ENCODE results near the gene GPS2.

Gene GPS2, protein sequence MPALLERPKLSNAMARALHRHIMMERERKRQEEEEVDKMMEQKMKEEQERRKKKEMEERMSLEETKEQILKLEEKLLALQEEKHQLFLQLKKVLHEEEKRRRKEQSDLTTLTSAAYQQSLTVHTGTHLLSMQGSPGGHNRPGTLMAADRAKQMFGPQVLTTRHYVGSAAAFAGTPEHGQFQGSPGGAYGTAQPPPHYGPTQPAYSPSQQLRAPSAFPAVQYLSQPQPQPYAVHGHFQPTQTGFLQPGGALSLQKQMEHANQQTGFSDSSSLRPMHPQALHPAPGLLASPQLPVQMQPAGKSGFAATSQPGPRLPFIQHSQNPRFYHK

DNA sequence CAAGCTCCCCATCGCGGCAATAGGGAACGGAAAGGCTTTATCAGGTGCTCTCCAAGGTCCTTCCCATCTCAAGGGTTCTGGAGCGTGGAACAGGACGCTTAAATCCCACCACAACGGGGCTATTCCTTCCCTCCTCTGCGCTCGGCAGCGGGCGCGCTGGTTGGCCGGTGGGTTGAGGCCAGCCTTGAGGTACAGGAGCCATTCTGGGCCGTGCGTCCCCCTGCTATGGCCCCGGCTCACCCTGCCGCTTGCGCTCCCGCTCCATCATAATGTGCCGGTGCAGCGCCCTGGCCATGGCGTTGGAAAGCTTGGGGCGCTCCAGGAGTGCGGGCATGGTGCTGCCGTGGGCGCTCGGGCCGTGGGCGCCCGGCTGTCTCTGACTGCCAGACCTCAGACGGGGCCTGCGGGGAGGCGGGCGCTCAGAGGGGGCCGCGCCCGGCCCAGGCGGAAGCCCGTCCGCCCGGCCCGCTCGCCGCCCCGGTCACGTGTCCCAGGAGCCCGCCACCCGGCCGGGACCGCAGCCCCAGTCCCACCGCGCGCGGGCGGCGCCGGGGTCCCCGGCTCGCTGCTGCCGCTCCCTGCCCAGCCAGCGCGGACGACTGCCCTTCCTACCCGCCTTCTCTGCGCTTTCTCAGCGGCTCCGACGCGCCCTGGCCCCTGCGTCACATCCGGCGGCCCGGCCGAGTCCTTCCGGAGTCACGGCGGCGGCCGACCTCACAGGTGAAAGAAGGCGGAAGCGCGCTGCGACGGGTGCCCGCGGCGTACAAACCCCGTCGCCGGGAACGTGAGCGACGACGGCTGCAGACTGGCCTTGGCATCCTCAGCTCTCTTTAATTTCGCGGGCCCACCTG lies at the start of gene GPS2:
GPS2 (minus strand) TSS at position 642 of the 851 bp plus-strand sequence; CDS start at position 334, 308 bp downstream.
- ATAC-seq (peak; percentile 82), DNase-seq (peak; percentile 96)

DNA sequence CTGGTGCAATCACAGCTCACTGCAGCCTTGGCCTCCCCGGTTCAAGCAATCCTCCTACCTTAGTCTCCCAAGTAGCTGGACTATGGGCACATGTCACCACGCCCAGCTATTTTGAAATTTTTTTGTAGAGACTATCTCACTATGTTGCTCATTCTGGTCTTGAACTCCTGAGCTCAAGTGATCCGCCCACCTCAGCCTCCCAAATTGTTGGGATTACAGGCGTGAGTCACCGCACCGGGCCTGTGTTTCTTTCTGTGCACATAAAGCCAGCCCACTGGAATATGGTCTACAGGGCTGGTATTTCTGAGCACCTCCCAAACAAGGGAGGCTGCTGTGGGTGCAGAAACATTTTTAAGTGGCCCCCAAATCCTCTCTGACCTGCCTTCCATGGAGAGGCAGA lies 48.2 kb upstream of the GPS2 start:
- DNase-seq (no peak), ATAC-seq (no peak)

DNA sequence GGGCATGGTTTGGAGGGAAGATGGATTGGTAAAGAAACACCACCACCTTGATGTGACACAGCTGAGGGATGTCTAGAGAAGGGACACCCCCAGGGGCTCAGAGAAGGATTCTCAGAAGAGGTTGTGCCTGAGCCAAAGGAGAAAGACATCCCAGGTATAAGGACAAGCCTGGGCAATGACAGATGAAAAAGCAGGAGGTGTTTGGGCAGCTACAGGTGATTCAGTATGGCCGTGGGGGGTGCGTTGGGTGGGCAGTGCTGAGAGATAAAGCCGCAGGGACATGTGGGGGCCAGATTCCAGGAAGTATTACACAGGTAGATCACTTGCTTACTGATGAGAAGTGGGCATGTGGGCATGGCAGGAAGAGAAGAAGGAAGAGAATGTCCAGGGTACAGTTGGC lies 46.7 kb upstream of the GPS2 start:
- ATAC-seq (no peak), DNase-seq (no peak)

DNA sequence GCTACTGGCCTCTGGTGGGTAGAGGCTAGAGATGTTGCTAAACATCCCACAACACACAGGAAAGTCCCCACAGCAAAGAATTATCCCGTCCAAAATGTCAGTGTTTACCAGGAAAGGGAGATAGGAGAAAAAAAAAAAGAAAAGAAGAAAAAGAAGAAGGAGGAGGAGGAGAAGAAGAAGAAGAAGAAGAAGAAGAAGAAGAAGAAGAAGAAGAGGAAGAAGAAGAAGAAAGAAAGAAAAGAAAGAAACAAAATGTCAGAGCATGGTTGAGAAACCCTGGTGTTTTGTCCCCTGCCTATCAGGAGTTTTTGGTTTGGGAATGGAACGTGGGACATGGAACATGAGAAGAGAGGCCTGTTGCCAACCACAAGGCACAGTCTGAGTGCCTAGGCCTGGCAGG lies 42.2 kb upstream of the GPS2 start:
- DNase-seq (no peak), ATAC-seq (no peak)

DNA sequence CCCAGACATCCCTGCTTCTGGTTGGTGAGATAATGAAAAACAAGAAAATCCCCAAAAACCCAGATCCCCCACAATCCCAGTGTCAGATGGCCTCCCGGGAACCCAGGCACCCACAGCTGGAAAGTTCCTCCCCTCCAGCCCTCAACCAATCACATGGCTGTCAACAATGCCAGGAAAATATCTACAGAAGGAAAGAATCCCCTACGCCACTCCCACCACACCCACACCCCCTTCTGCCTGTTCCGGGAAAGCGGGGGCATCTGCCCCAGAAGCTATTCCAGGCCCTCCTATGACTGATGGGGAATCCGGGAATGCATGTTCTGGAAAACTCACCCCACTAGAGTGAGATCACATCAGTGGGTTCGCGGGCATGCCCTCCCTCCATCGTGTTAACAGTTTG lies 41.6 kb upstream of the GPS2 start:
- no peak for ATAC-seq
- no peak for DNase-seq

DNA sequence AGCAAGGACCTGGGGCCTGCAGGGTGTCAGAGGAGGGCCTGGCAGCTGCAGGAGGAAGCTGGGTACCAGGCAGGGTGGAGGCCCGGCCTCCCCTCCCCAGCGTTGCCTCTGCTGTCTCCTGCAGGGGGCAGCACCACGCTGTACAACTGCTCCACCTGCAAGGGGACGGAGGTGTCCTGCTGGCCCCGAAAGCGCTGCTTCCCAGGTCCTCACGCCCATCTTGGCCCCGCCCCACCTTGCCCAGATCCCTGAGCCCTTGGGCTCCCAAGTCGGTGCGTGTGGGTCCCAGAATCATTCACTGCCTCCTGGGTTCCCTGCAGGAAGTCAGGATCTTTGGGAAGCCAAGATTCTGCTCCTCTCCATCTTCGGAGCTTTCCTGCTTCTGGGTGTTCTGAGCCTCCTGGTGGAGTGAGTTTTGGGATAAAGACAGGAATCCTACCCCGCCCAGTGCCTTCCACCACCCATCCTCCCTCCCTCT lies 41.0 kb upstream of the GPS2 start:
- DNase-seq = peak; percentile 92
- peak; percentile 75 for ATAC-seq

DNA sequence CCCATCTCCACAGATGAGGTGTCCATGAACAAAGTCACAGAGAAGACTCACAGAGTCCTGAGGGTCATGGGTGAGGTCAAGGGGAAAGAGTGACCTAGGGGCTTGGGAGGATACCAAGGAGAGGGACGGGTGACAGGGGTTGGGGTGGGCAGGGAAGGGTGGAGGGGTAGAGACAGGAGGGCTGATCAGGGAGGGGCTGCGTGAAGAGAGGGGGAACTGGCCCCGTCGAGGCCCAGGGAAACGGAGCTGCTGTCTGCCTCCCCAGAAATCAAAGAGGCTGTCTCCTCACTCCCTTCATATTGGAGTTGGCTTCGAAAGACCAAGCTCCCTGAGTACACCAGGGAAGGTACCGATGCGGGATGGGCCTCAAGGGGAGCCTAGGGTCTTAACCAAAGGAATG lies 40.4 kb upstream of the GPS2 start:
- ATAC-seq (no peak), DNase-seq (no peak)

DNA sequence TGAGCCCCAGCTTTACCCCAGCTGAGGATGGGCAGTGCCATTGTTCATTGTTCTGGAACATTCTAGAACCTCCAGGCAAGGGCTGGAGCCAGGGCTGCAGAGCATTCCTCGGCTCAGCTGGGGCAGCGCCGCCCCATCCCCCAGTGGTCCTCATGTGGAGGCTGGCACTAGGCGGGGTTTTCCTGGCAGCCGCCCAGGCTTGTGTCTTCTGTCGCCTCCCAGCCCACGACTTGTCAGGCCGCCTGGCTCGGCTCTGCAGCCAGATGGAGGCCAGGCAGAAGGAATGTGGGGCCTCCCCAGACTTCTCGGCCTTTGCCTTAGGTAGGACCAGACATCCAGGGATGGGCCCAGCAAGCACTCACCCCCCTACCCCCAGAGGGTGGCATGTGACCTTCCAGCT lies 39.9 kb upstream of the GPS2 start, which contains the start of gene TMEM95:
TMEM95 (plus strand) TSS at position 104 of the 400 bp plus-strand sequence; CDS start at position 153, 49 bp downstream.
- DNase-seq = no peak
- no peak for ATAC-seq

DNA sequence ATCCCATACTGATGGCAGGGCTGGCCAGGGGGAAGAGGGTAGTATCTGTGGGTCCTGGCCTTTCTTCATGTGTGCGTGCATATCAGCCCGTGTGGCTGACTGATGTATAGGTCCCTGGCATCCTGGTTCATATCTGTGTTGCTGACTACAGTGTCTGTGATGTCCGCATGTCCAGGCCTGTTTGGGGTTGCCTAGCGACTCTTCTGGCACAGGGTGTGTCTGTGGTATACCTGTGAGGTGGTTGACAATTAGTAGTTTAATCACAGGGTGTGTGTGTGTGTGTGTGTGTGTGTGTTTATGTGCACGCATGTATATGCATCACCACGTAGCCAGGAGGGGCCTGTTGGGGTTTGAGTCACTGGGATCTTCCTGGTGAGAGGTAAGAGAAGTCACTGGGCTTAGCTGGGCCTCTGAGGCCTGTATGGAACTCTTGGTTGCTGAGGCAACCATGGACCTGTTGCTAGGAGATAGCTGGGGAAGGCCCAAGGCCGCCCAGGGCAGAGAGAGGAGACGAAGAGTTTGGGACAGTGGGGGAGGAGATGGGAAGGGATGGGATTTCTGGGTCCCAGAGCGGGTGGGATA lies 39.2 kb upstream of the GPS2 start:
- ATAC-seq = peak; percentile 7
- DNase-seq = peak; percentile 37

DNA sequence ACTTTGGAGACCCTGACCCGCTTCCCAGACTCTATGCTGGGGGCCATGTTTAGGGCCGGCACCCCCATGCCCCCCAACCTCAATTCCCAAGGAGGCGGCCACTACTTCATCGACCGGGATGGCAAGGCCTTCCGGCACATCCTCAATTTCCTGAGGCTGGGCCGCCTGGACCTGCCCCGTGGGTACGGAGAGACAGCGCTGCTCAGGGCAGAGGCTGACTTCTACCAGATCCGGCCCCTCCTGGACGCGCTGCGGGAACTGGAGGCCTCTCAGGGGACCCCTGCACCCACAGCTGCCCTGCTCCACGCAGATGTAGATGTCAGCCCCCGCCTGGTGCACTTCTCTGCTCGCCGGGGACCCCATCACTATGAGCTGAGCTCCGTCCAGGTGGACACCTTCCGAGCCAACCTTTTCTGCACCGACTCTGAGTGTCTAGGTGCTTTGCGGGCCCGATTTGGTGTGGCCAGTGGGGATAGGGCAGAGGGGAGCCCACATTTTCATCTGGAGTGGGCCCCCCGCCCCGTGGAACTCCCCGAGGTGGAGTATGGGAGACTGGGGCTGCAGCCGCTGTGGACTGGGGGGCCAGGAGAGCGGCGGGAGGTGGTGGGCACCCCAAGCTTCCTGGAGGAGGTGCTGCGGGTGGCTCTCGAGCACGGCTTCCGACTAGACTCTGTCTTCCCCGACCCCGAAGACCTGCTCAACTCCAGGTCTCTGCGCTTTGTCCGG lies 37.9 kb upstream of the GPS2 start:
- DNase-seq (no peak), ATAC-seq (no peak)

DNA sequence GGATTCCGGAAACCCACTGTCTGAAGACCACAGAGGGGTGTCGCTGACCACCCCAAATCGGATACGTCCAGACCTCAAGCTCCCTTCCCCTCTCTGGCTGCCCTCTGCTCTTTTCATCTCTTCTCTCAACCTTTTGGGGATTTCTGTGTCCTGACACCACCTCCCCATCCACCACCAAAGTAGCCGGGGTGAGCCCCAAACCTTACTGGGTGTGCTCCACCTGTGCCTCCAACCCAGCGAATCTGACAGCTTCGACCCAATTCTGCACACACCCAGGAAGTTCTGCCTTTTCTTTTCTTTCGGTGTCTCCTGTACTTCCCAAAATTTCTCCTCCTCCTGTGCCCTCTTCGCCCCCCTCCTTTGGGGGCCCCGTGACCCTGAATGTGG lies 37.3 kb upstream of the GPS2 start:
- ATAC-seq (no peak), DNase-seq (no peak)

DNA sequence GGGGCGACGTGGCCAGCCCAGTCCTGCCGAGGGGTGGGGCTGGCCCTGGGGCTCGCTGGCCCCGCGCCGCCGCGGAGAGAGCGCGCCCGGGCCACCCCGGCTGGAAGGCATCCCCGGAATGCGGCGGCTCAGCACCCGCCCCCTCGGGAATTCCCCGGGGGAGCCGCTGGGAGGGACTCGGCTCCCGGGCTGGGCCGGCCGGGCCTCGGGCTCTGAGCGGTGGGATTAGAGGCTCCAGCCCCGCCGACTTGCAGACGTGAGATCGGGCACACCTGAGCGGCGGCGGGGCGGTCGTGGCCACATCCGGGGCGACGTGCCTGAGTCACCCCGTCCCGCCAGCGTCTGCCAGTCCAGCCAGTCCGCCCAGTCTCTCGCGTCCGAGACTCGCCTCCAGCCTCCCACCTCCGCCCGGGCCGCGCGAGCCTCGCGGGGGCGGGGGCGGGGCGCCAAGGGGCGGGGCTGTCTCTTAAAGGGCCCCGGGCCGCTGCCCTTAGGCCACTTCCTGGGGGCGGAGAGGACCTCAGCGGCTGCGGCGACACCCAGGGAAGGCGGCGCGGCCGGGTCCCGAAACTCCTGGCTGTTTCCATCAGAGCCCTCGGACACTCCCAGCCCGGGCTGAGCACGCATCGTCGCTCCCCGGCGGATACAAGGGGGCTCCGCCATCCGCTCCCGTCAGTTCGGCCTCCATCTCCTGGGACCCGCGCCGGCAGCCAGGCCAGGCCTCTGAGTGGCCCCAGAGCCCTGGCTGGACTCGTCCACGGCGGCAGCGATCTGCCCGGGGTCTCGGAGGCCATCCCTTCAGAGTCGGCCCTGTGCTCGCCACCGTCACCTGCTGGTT lies 36.7 kb upstream of the GPS2 start, which contains the start of gene KCTD11:
KCTD11 (plus strand) TSS at position 498 of the 838 bp plus-strand sequence.
- DNase-seq (peak; percentile 87), ATAC-seq (peak; percentile 59)

DNA sequence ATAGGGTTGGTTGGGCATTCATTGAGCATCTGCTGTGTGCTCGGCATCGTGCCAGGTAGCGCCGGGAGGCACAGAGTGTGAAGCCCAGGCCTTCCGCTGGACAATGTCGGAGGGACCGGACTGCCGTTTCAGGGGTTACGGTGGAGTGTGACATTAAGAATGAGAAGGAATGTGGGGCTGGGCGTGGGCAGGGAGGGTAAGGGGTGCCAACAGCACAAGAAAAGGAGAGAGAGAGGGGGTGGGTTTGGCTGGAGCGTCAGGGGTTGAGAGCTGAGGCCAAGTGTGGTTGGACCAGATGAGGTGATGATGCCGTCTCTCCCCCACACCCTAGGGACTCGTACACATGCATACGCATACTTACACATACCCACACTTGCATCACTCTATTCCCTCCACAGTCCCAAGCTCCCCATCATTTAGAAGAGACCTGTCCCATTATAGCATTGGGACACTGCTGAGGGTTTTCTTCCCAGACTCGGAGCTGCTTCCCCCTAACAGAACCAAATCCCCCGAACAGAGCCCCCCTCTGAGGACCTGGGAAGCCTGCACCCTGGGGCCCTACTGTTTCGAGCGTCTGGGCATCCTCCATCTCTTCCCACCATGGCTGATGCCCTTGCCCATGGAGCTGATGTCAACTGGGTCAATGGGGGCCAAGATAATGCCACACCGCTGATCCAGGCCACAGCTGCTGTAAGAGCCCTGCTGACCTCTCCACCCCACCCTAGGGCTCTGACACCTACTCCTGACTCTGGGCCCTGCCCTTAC lies 33.5 kb upstream of the GPS2 start:
- ATAC-seq (no peak), DNase-seq (no peak)

DNA sequence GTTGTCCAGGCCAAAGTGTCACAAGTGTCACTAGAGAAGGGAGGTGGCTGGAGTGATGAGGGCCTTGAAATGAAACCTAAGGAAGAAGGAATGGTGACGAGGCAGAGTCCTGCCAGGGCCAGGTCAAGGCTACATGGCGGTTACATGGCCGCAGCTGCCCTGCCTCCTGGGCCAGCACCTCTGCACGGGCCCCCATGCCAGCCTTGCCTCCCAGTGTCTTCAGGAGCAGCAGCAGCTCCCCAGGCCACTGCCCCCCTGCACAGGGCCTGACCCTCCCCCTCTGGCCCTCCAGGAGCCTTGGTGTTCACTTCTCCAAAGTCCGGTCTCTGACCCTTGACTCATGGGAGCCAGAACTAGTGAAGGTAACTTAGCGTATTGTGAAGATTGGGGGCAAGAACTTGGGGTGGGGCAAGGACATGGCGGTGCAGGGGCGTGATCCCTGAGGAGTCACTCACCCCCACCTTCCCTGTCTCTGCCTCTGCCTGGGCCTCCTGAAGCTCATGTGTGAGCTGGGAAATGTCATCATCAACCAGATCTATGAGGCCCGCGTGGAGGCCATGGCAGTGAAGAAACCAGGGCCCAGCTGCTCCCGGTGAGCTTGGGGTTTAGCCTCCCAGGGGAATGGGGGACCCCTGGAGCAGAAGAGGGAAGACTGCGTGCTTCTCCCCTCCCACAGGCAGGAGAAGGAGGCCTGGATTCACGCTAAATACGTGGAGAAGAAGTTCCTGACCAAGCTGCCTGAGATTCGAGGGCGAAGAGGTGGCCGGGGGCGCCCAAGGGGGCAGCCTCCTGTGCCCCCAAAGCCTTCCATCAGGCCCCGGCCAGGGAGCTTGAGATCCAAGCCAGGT lies 32.7 kb upstream of the GPS2 start:
- no peak for DNase-seq
- ATAC-seq = no peak

DNA sequence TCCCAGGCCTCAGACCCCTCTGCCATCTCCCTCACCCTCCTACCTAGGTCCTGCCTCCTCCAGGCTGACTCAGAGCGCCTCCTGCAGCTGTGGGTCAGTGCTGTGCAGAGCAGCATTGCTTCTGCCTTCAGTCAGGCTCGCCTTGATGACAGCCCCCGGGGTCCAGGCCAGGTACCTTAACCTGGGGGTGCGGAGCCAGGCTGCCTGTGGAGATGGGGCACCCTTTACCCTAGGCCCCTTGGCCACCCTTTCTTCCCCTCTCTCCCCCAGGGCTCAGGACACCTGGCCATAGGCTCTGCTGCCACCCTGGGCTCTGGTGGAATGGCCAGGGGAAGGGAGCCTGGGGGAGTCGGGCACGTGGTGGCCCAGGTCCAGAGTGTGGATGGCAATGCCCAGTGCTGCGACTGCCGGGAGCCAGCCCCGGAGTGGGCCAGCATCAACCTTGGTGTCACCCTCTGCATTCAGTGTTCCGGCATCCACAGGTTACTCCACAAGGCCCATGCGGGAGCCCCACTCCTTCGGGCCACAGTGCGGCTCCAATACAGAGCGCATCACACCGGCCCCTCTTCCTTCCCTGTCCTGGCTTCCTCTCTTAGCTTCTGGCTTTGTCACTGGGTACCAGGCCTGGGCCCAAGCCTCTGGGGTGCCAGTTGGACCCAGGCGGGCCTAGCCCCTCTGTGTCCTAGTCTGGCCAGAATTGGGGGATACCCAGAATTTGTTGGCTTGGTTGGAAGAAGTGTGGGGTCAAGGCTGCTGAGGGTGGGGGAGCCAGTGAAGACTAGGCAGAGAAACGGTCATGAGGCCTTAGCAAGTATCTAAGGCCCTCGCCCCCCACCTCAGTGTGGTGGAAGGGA lies 31.8 kb upstream of the GPS2 start:
- DNase-seq (no peak), ATAC-seq (no peak)

DNA sequence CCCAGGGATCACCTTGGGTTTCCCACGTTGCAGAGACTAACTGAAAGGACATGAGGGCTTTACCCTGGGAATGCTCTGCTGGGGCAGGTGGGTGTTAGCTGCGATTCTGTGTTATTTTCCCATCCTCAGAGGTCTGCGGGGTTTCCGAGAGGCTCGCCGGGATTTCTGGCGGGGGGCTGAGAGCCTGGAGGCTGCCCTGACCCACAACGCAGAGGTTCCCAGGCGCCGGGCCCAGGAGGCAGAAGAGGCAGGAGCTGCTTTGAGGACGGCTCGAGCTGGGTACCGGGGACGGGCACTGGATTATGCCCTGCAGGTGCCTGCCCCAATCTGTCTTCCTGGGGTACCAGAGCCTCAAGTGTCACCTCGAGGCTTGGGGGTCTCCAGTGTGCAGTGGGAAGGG lies 28.1 kb upstream of the GPS2 start:
- DNase-seq (no peak), ATAC-seq (no peak)

DNA sequence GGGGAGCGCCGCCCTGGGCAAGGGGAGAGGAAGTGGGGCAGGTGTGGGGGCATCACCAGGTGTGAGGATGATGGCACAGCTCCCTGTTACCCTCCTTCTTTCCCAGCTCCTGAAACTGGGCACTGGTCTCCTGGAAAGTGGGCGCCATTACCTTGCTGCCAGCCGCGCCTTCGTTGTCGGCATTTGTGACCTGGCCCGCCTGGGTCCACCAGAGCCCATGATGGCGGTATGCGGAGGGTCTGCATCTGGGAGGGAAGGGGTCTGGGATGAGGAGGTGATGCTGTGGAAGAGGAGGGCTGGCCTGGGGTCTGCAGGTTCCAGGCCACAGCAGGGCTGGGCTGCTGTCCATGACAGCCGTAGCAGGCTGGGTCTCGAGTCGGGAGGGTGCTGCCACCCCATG lies 26.7 kb upstream of the GPS2 start:
- ATAC-seq = no peak
- no peak for DNase-seq

DNA sequence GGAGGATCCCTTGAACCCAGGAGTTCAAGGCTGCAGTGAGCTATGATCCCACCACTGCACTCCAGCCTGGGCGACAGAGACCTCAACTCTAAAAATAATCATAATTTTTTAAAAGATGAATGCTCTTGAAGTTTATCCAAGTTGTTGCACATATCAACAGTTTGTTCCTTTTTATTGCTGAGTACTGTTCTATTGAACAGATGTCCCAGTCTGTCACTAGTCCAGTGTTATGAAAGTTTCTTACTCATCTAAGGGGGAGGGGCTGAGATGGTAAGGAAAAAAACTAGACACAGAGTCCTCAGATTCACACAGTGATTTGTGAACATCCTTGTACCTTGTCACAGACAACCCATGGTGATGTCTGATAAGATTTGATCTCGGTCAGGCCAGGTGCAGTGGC lies 25.0 kb upstream of the GPS2 start:
- ATAC-seq (no peak), DNase-seq (no peak)
